ENCODE data around the gene LBP. TPM values are rescaled to one million over a fixed set of nuclear protein-coding genes. Genes with fewer than 3 reads are reported as not detected.

LBP gene
- total RNA-seq, 1 experiment from 2014 or later = 0.15 TPM

- TF ChIP-seq TCF7L2 (IDR thresholded peaks at IDR 0.05; ENCODE audit: low read depth, low read length) (no peak), CTCF (IDR thresholded peaks at IDR 0.05) (no peak), POLR2AphosphoS5 (IDR thresholded peaks at IDR 0.05; ENCODE audit: low read depth, low read length) (no peak), SIN3A (IDR thresholded peaks at IDR 0.05; ENCODE audit: borderline replicate concordance, insufficient read depth, low read depth, low read length) (no peak), REST (IDR thresholded peaks at IDR 0.05; ENCODE audit: insufficient read depth in 1 of 2, low read depth in 2 of 2, low read length in 1 of 2) (no peak)
- Histone ChIP-seq H3K4me1 (ENCODE audit: control insufficient read depth, insufficient read depth, low read length) (no peaks in the 10 kb centered on the region), H3K9me3 (ENCODE audit: control insufficient read depth, insufficient read depth, low read depth, low read length) (no peaks in the 10 kb centered on the region), H3K4me3 (ENCODE audit: low read depth in 2 of 2, low read length in 2 of 2) (no peak overlapping the region), H3K27ac (ENCODE audit: low read length) (no peak overlapping the region), H3K27me3 (ENCODE audit: control insufficient read depth, insufficient read depth, low read length) (no peaks in the 10 kb centered on the region), H3K36me3 (ENCODE audit: control insufficient read depth, insufficient read depth, low read length) (no peaks in the 10 kb centered on the region)
- ChIA-PET POLR2A (no interaction called here), CTCF (no interaction called here)
- BruUV-seq (replicated peaks) = no TSS peak
- in situ Hi-C loops (cut with HindIII; ENCODE audit: low pct_unique_long_range_greater_than_20kb, low sequenced_read_pairs) (no loop called here), intact Hi-C loops (cut with micrococcal nuclease; ENCODE audit: unreplicated experiment) (no loop called here)
- ATAC-seq (no peak), DNase-seq (ENCODE audit: low read depth, low spot score) (no peak)
Measured at GRCh38 chr20:38300438-38300837, 45.8 kb upstream of the LBP start.

GRCh38 chr20:38301309-38301708 lies 45.0 kb upstream of the LBP start:
- BruUV-seq (replicated peaks) = no TSS peak
- intact Hi-C loops (cut with micrococcal nuclease; ENCODE audit: unreplicated experiment) = no loop called here
- POLR2A ChIA-PET = no interaction called here
- DNase-seq (ENCODE audit: low read depth, low spot score) (no peak), ATAC-seq (no peak)
- Histone ChIP-seq H3K27me3 (ENCODE audit: control insufficient read depth, insufficient read depth, low read length) (no peaks in the 10 kb centered on the region), H3K4me3 (ENCODE audit: low read depth in 2 of 2, low read length in 2 of 2) (no peak overlapping the region), H3K4me1 (ENCODE audit: control insufficient read depth, insufficient read depth, low read length) (no peaks in the 10 kb centered on the region), H3K27ac (ENCODE audit: low read length) (no peak overlapping the region), H3K36me3 (ENCODE audit: control insufficient read depth, insufficient read depth, low read length) (no peaks in the 10 kb centered on the region), H3K9me3 (ENCODE audit: control insufficient read depth, insufficient read depth, low read depth, low read length) (no peaks in the 10 kb centered on the region)
- in situ Hi-C loops (cut with HindIII; ENCODE audit: low pct_unique_long_range_greater_than_20kb, low sequenced_read_pairs) = no loop called here
- CTCF ChIA-PET = no interaction called here
- TF ChIP-seq SIN3A (IDR thresholded peaks at IDR 0.05; ENCODE audit: borderline replicate concordance, insufficient read depth, low read depth, low read length) (no peak), REST (IDR thresholded peaks at IDR 0.05; ENCODE audit: insufficient read depth in 1 of 2, low read depth in 2 of 2, low read length in 1 of 2) (no peak), CTCF (IDR thresholded peaks at IDR 0.05) (no peak), POLR2AphosphoS5 (IDR thresholded peaks at IDR 0.05; ENCODE audit: low read depth, low read length) (no peak), TCF7L2 (IDR thresholded peaks at IDR 0.05; ENCODE audit: low read depth, low read length) (no peak)
